ENCODE results near the gene COQ7. TPM values are rescaled to one million over a fixed set of nuclear protein-coding genes. Genes with fewer than 3 reads are reported as not detected.
A peak's percentile ranks its signal among the peaks of the same experiment; 100 is the strongest.

The COQ7 gene
- total RNA-seq, 8 experiments from 2014 or later = 10.1 to 33.4 (median 20.3) TPM

- peaks cover 0 to 10% of the 10 kb centered on the region in 2 donors for H3K4me1 ChIP-seq (replicated peaks in 1 of 2)
- no peak overlapping the region for H3K27ac ChIP-seq
- in situ Hi-C loops (cut with MboI; ENCODE audit: low pct_unique_long_range_greater_than_20kb in 2 of 9, low sequenced_read_pairs in 9 of 9, unreplicated experiment in 9 of 9) = loop anchor here in 3 of 9 experiments (10.0 to 25.0 kb wide), 3 partner anchors 87 to 440 kb away; partner anchors contain the start of genes CCP110 (in 1 of the 3), GDE1 (in 1 of the 3) and TMC7 (in 1 of the 3)
- peak in 3 of 8 experiments; percentile 3 to 7 (median 4) for ATAC-seq (replicated peaks in 6 of 8)
- 61 to 100% (median 87%) methylated on average over 1 to 17 of the region's 21 CpGs; no CpG with 5 or more reads in 1 of the 10 experiments for WGBS, 10 experiments
- no peak overlapping the region for H3K4me3 ChIP-seq
These were observed 4.7 kb downstream of the COQ7 start for GRCh38 chr16:19071811-19072777.

DNA sequence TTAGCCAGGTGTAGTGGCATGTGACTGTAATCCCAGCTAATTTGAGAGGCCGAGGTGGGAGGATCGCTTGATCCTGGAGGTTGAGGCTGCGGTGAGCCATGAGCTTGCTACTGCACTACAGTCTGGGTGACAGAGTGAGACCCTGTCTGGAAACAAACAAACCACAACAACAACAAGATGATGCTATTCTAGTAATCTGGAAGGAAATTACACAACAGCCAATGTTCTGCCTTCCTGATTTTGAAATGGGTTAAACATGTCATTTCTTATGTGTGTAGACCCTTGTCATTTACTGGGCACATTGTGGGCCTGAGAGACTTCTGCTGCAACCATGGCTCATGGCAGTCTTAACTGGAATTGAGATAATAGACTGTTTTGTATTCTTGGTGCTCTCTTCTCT is 5.9 kb downstream of the COQ7 start:
- peaks cover 0 to 9% of the 10 kb centered on the region in 2 donors for H3K4me1 ChIP-seq (replicated peaks in 1 of 2)
- ATAC-seq (replicated peaks in 6 of 8) = peak in 2 of 8 experiments; percentile 33 to 56
- WGBS, 10 experiments = 87 to 100% (median 98%) methylated on average over 1 to 3 of the region's 3 CpGs; no CpG with 5 or more reads in 2 of the 10 experiments
- no peak overlapping the region for H3K27ac ChIP-seq
- in situ Hi-C loops (cut with MboI; ENCODE audit: low pct_unique_long_range_greater_than_20kb in 2 of 9, low sequenced_read_pairs in 9 of 9, unreplicated experiment in 9 of 9) = loop anchor here in 3 of 9 experiments (10.0 to 25.0 kb wide), 3 partner anchors 89 to 439 kb away; partner anchors contain the start of genes CCP110 (in 1 of the 3), GDE1 (in 1 of the 3) and TMC7 (in 1 of the 3)
- no peak overlapping the region for H3K4me3 ChIP-seq

GRCh38 chr16:19073863-19074262 is 6.4 kb downstream of the COQ7 start:
- peaks cover 0 to 5% of the 10 kb centered on the region in 2 donors for H3K4me1 ChIP-seq (replicated peaks in 1 of 2)
- no peak for ATAC-seq (replicated peaks in 6 of 8)
- in situ Hi-C loops (cut with MboI; ENCODE audit: low pct_unique_long_range_greater_than_20kb in 2 of 9, low sequenced_read_pairs in 9 of 9, unreplicated experiment in 9 of 9) = loop anchor here in 3 of 9 experiments (10.0 to 25.0 kb wide), 3 partner anchors 89 to 438 kb away; partner anchors contain the start of genes CCP110 (in 1 of the 3), GDE1 (in 1 of the 3) and TMC7 (in 1 of the 3)
- H3K4me3 ChIP-seq = no peak overlapping the region
- WGBS, 10 experiments = 50 to 100% (median 94%) methylated on average over 1 to 7 of the region's 7 CpGs; no CpG with 5 or more reads in 1 of the 10 experiments
- no peak overlapping the region for H3K27ac ChIP-seq

DNA sequence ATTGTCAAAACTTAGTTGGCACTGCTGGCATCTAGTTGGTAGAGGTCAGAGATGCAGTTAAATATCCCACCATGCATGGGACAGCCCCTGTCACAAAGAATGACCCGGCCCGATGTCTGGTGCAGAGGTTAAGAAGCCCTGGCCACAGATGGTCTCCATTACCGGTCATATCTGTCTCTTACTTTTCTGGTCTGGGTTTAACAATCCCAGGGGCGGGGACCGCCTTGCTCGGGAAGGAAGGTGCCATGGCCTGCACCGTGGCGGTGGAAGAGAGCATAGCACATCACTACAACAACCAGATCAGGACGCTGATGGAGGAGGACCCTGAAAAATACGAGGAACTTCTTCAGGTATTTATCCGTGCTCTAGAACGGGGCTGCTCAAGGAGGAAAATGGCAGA is 8.1 kb downstream of the COQ7 start:
- no peak for ATAC-seq (replicated peaks in 6 of 8)
- WGBS, 10 experiments = 40 to 100% (median 95%) methylated on average over 1 to 10 of the region's 12 CpGs; no CpG with 5 or more reads in 4 of the 10 experiments
- in situ Hi-C loops (cut with MboI; ENCODE audit: low pct_unique_long_range_greater_than_20kb in 2 of 9, low sequenced_read_pairs in 9 of 9, unreplicated experiment in 9 of 9) = loop anchor here in 6 of 9 experiments (10.0 to 25.0 kb wide), 6 partner anchors 91 to 437 kb away; partner anchors contain the start of genes CCP110 (in 3 of the 6), GDE1 (in 3 of the 6) and TMC7 (in 1 of the 6)
- no peaks in the 10 kb centered on the region for H3K4me1 ChIP-seq (replicated peaks in 1 of 2)
- no peak overlapping the region for H3K27ac ChIP-seq
- no peak overlapping the region for H3K4me3 ChIP-seq

DNA sequence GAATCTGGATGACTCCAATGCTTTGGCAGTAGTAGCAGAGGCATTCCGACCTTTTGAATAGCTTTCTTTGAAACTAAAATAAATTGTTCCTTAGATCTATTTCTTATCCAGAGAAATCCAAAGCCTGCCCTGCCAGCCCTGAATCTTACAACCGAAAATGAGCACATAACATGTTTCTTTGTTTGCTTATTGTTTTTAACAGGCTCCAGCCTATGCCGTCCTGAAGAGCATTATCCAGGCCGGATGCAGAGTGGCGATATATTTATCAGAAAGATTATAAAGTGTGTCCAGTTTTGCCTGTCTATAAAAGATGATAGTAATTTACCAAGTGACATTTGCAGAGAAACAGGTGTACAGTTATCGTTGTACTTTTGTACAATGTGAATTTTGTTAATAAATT is 10.5 kb downstream of the COQ7 start:
- ATAC-seq (replicated peaks in 6 of 8) = no peak

GRCh38 chr16:19083670-19084069 is 16.3 kb downstream of the COQ7 start:
- Histone ChIP-seq H3K27ac (no peak overlapping the region), H3K4me3 (no peak overlapping the region), H3K4me1 (replicated peaks in 1 of 2) (no peaks in the 10 kb centered on the region)
- 80 to 100% (median 86%) methylated on average over 1 of the region's 1 CpG; no CpG with 5 or more reads in 5 of the 10 experiments for WGBS, 10 experiments
- in situ Hi-C loops (cut with MboI; ENCODE audit: low pct_unique_long_range_greater_than_20kb in 2 of 9, low sequenced_read_pairs in 9 of 9, unreplicated experiment in 9 of 9) = loop anchor here (10.0 to 25.0 kb wide), 6 partner anchors 279 to 429 kb away; partner anchors contain the start of genes CCP110 (in 3 of the 9) and GDE1 (in 3 of the 9)
- no peak for ATAC-seq (replicated peaks in 6 of 8)

More for the DNA sequence above, 10.5 kb downstream of the COQ7 start:
- 84 to 100% (median 92%) methylated on average over 1 to 6 of the region's 6 CpGs for WGBS, 10 experiments
- Histone ChIP-seq H3K4me1 (replicated peaks in 1 of 2) (no peaks in the 10 kb centered on the region), H3K4me3 (no peak overlapping the region), H3K27ac (no peak overlapping the region)
- in situ Hi-C loops (cut with MboI; ENCODE audit: low pct_unique_long_range_greater_than_20kb in 2 of 9, low sequenced_read_pairs in 9 of 9, unreplicated experiment in 9 of 9) = loop anchor here in 6 of 9 experiments (10.0 to 25.0 kb wide), 6 partner anchors 93 to 434 kb away; partner anchors contain the start of genes CCP110 (in 3 of the 6), GDE1 (in 3 of the 6) and TMC7 (in 1 of the 6)

- in situ Hi-C loops (cut with MboI; ENCODE audit: low pct_unique_long_range_greater_than_20kb in 2 of 9, low sequenced_read_pairs in 9 of 9, unreplicated experiment in 9 of 9) = loop anchor here (10.0 to 25.0 kb wide), 6 partner anchors 278 to 428 kb away; partner anchors contain the start of genes CCP110 (in 3 of the 9) and GDE1 (in 3 of the 9)
- Histone ChIP-seq H3K4me1 (replicated peaks in 1 of 2) (no peaks in the 10 kb centered on the region), H3K27ac (no peak overlapping the region), H3K4me3 (no peak overlapping the region)
- 33 to 100% (median 87%) methylated on average over 1 to 3 of the region's 3 CpGs; no CpG with 5 or more reads in 2 of the 10 experiments for WGBS, 10 experiments
- no peak for ATAC-seq (replicated peaks in 6 of 8)
These were observed 16.7 kb downstream of the COQ7 start for GRCh38 chr16:19084139-19084538.

- ATAC-seq (replicated peaks in 6 of 8) = no peak
- 40 to 100% (median 89%) methylated on average over 1 to 5 of the region's 5 CpGs; no CpG with 5 or more reads in 2 of the 10 experiments for WGBS, 10 experiments
These were observed 17.5 kb downstream of the COQ7 start for GRCh38 chr16:19084879-19085278.

DNA sequence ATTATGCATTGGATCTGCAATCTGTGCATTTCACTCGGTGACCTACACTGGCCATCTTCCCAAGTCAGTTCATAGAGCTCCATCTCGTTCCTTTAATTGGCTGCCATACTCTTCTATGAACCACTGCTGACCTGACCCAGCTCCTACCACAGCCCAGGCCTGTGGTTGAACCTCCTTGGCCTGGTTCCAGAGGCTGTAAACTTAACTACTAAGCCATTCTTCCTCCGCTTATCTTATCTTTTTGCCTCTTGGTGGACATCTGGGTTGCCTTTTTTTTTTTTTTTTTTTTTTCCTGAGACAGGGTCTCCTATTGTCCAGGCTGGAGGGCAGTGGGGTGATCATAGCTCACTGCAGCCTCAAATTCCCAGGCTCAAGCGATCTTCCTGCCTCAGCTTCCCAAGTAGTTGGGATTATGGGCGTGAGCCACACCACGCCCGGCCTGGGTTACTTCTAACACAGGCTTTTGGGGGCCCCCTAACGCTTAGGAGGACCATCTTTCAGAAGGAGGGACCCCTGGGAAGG is 18.3 kb downstream of the COQ7 start:
- Histone ChIP-seq H3K27ac (no peak overlapping the region), H3K4me1 (replicated peaks in 1 of 2) (no peaks in the 10 kb centered on the region), H3K4me3 (no peak overlapping the region)
- 26 to 100% (median 80%) methylated on average over 2 to 7 of the region's 8 CpGs; no CpG with 5 or more reads in 1 of the 10 experiments for WGBS, 10 experiments
- no peak for ATAC-seq (replicated peaks in 6 of 8)
- in situ Hi-C loops (cut with MboI; ENCODE audit: low pct_unique_long_range_greater_than_20kb in 2 of 9, low sequenced_read_pairs in 9 of 9, unreplicated experiment in 9 of 9) = loop anchor here (10.0 to 25.0 kb wide), 6 partner anchors 277 to 427 kb away; partner anchors contain the start of genes CCP110 (in 3 of the 9) and GDE1 (in 3 of the 9)

More at GRCh38 chr16:19084879-19085278, 17.5 kb downstream of the COQ7 start:
- in situ Hi-C loops (cut with MboI; ENCODE audit: low pct_unique_long_range_greater_than_20kb in 2 of 9, low sequenced_read_pairs in 9 of 9, unreplicated experiment in 9 of 9) = loop anchor here (10.0 to 25.0 kb wide), 6 partner anchors 277 to 427 kb away; partner anchors contain the start of genes CCP110 (in 3 of the 9) and GDE1 (in 3 of the 9)
- no peaks in the 10 kb centered on the region for H3K4me1 ChIP-seq (replicated peaks in 1 of 2)
- H3K27ac ChIP-seq = no peak overlapping the region
- no peak overlapping the region for H3K4me3 ChIP-seq

- no peaks in the 10 kb centered on the region for H3K4me1 ChIP-seq (replicated peaks in 1 of 2)
- in situ Hi-C loops (cut with MboI; ENCODE audit: low pct_unique_long_range_greater_than_20kb in 2 of 9, low sequenced_read_pairs in 9 of 9, unreplicated experiment in 9 of 9) = loop anchor here (10.0 to 25.0 kb wide), 6 partner anchors 276 to 426 kb away; partner anchors contain the start of genes CCP110 (in 3 of the 9) and GDE1 (in 3 of the 9)
- peak overlapping the region; percentile 2 to 34 (median 18) for H3K4me3 ChIP-seq
- peak; percentile 98 to 100 (median 100) for ATAC-seq (replicated peaks in 6 of 8)
- WGBS, 10 experiments = 0 to 90% (median 14%) methylated on average over 2 to 30 of the region's 52 CpGs
- no peak overlapping the region for H3K27ac ChIP-seq
These were observed 19.1 kb downstream of the COQ7 start for GRCh38 chr16:19086322-19087199.

DNA sequence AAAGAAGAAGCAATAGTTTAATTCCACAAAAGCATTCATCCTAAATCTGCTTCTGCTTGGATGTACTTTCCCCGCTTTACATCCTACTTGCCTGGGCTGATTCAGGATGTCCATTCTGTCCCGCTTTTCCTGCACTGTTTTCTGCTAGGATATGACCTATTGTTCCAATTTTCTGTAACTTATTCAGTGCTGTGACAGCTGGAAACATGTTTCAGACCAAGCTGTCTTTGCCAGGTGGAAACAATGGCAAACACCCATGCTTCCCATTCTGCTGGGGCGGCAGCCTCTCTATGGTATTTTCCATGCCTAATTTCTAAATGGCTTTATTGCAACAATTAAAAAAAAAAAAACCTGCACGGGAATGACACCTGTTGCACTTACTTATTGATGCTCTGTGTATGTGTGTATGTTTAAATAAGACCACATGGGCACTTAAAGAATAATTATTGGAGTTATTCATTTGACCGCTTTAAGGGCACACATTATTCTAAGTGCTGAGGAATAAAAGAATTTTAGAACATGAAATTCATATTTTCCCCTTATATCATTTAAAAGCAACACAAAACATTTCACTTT is 21.0 kb downstream of the COQ7 start:
- in situ Hi-C loops (cut with MboI; ENCODE audit: low pct_unique_long_range_greater_than_20kb in 2 of 9, low sequenced_read_pairs in 9 of 9, unreplicated experiment in 9 of 9) = loop anchor here (10.0 to 25.0 kb wide), 6 partner anchors 274 to 424 kb away; partner anchors contain the start of genes CCP110 (in 3 of the 9) and GDE1 (in 3 of the 9)
- H3K27ac ChIP-seq = no peak overlapping the region
- no peak for ATAC-seq (replicated peaks in 6 of 8)
- H3K4me1 ChIP-seq (replicated peaks in 1 of 2) = no peaks in the 10 kb centered on the region
- H3K4me3 ChIP-seq = no peak overlapping the region
- WGBS, 10 experiments = 80 to 100% (median 92%) methylated on average over 1 to 5 of the region's 5 CpGs
